Liver (tissue), 9 donors: ENCODE measurements around the gene ADGRF1. TPM values are rescaled to one million over a fixed set of nuclear protein-coding genes. Genes with fewer than 3 reads are reported as not detected.

Experiments used
- DNase-seq: peaks from one replicate; pipeline ENCODE4 v3.0.0-alpha.2; 2017; ENCODE audit warnings: low spot score
- H3K27ac ChIP-seq, 2 donors: one replicate each; pipeline ENCODE4 v1.7.0; 2013; ENCODE audit warnings: inconsistent platforms in 2 of 2, low read length in 2 of 2, control low read depth in 1 of 2, low read depth in 1 of 2, mild to moderate bottlenecking in 1 of 2
- H3K27me3 ChIP-seq, 4 donors: one replicate each; pipeline versions ENCODE4 v1.6.1 to v1.7.0; 2013; ENCODE audit warnings: low read length in 3 of 4, inconsistent platforms in 1 of 4, mild to moderate bottlenecking in 1 of 4, moderate library complexity in 1 of 4; ENCODE audit not compliant: control insufficient read depth in 4 of 4, insufficient read depth in 4 of 4
- H3K36me3 ChIP-seq, 4 donors: one replicate each; pipeline versions ENCODE4 v1.6.1 to v1.7.0; 2013; ENCODE audit warnings: low read length in 3 of 4, mild to moderate bottlenecking in 3 of 4, low read depth in 1 of 4, moderate library complexity in 1 of 4; ENCODE audit not compliant: control insufficient read depth in 4 of 4, insufficient read depth in 3 of 4
- H3K4me1 ChIP-seq, 4 donors: one replicate each; pipeline versions ENCODE4 v1.6.1 to v1.7.0; 2013; ENCODE audit warnings: low read length in 3 of 4, mild to moderate bottlenecking in 3 of 4, moderate library complexity in 1 of 4; ENCODE audit not compliant: control insufficient read depth in 4 of 4, insufficient read depth in 4 of 4
- H3K4me3 ChIP-seq, 3 donors: one replicate each; pipeline versions ENCODE4 v1.6.1 to v1.7.0; 2013; ENCODE audit warnings: low read length in 3 of 3, control low read depth in 1 of 3, low read depth in 1 of 3, mild to moderate bottlenecking in 1 of 3
- H3K9ac ChIP-seq, 2 donors: one replicate each; pipeline ENCODE4 v1.7.0; 2013; ENCODE audit warnings: low read length in 2 of 2, mild to moderate bottlenecking in 2 of 2, moderate library complexity in 2 of 2, control low read depth in 1 of 2, low read depth in 1 of 2
- H3K9me3 ChIP-seq, 4 donors: one replicate each; pipeline versions ENCODE4 v1.6.1 to v1.7.0; 2013; ENCODE audit warnings: low read length in 3 of 4; ENCODE audit not compliant: control insufficient read depth in 4 of 4
- CTCF ChIP-seq: fragments of 150-350 bp; IDR thresholded peaks from 2 replicates; pipeline ENCODE4 v1.5.1; 2017; ENCODE audit warnings: improper control_type of control experiment, low read depth, low read length; ENCODE audit not compliant: missing input control
- EGR1 ChIP-seq, 2 donors: IDR thresholded peaks; 2 replicates each; pipeline ENCODE4 v1.6.1; 2016 to 2018; ENCODE audit warnings: antibody characterized with exemption in 2 of 2, low read depth in 2 of 2
- GABPA ChIP-seq, 2 donors: IDR thresholded peaks in 1 of 2; conservative IDR thresholded peaks in 1 of 2; 2 replicates each; pipeline ENCODE4 v1.6.1; 2016; ENCODE audit warnings: antibody characterized with exemption in 2 of 2, mild to moderate bottlenecking in 1 of 2, moderate library complexity in 1 of 2
- HNF4G ChIP-seq: IDR thresholded peaks from 2 replicates; pipeline ENCODE4 v1.6.1; 2016; ENCODE audit warnings: antibody characterized with exemption
- MAX ChIP-seq: IDR thresholded peaks from 2 replicates; pipeline ENCODE4 v1.6.1; 2016; ENCODE audit warnings: antibody characterized with exemption
- REST ChIP-seq: IDR thresholded peaks from 2 replicates; pipeline ENCODE4 v1.6.1; 2016; ENCODE audit warnings: antibody characterized with exemption, mild to moderate bottlenecking
- RXRA ChIP-seq, 2 donors: IDR thresholded peaks; 2 replicates each; pipeline ENCODE4 v1.6.1; 2017 to 2018; ENCODE audit warnings: antibody characterized with exemption in 2 of 2, mild to moderate bottlenecking in 1 of 2
- SP1 ChIP-seq: IDR thresholded peaks from 2 replicates; pipeline ENCODE4 v1.6.1; 2018; ENCODE audit warnings: antibody characterized with exemption, mild to moderate bottlenecking
- TAF1 ChIP-seq: conservative IDR thresholded peaks from 2 replicates; pipeline ENCODE4 v1.6.1; 2016; ENCODE audit warnings: antibody characterized with exemption, mild to moderate bottlenecking
- WGBS: extraction: QIAGEN DNeasy Blood & Tissue Kit; methylation state at CpG from one replicate; pipeline ENCODE4 v1.1.7; 2013; 5-methylcytosine and 5-hydroxymethylcytosine counted together
- polyA plus RNA-seq, 2 donors: library from polyadenylated mRNA; stranded (reverse) in 1 of 2; unstranded in 1 of 2; fragments of 200-250 nt in 1 of 2; fragments of >200 nt in 1 of 2; fragmentation: Nextera tagmentation in 1 of 2; extraction: Ambion mirVana in 1 of 2; gene quantifications; one replicate each; pipeline versions ENCODE4 v1.2.1 to v1.2.3, GENCODE V29; 2013 to 2015
- total RNA-seq, 2 donors: library from RNA; depleted of rRNA; stranded (reverse); fragments of >200 nt; gene quantifications; one replicate each; pipeline ENCODE4 v1.2.3, GENCODE V29; 2014
- TF ChIP-seq, protein P1 (sequence below): IDR thresholded peaks from 2 replicates; pipeline ENCODE4 v1.6.1; 2016; ENCODE audit warnings: antibody characterized with exemption
- TF ChIP-seq, protein P2 (sequence below): IDR thresholded peaks from 2 replicates; pipeline ENCODE4 v1.6.1; 2016; ENCODE audit warnings: antibody characterized with exemption
- donor health status: healthy.
- donor health status: healthy.
- donor health status: healthy.
- donor health status: healthy.
- donor health status: healthy.

Gene ADGRF1
- total and polyA plus RNA-seq, 4 donors = 0.01 TPM; not detected in 3

DNA sequence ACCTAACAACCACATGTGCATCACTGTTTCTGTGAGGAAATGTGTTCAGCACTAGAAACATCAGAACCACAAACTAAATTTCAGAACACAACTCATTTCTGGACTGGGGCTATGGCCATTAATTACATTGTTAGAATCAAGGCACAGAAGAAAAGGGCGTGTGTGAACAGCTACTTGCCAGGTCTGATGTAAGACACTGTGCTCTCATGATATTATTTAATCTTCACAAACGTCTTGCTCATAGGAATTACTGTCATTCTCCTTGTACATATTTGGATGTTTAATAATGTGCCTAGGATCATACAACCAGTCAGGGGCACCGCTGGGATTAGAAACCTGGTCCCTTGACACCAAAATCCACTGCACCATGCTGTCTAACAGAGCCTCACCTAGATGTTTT lies 14.8 kb downstream of the ADGRF1 start:
- DNase-seq = no peak
- no peaks in the 10 kb centered on the region for H3K27me3 ChIP-seq
- no peak overlapping the region for H3K9ac ChIP-seq

More for the DNA sequence above, 14.8 kb downstream of the ADGRF1 start:
- Histone ChIP-seq H3K4me3 (no peak overlapping the region), H3K36me3 (no peaks in the 10 kb centered on the region), H3K27ac (no peak overlapping the region), H3K4me1 (no peaks in the 10 kb centered on the region), H3K9me3 (no peaks in the 10 kb centered on the region)
- WGBS = 81% methylated on average over 3 of the region's 3 CpGs
- TF ChIP-seq, protein P1, sequence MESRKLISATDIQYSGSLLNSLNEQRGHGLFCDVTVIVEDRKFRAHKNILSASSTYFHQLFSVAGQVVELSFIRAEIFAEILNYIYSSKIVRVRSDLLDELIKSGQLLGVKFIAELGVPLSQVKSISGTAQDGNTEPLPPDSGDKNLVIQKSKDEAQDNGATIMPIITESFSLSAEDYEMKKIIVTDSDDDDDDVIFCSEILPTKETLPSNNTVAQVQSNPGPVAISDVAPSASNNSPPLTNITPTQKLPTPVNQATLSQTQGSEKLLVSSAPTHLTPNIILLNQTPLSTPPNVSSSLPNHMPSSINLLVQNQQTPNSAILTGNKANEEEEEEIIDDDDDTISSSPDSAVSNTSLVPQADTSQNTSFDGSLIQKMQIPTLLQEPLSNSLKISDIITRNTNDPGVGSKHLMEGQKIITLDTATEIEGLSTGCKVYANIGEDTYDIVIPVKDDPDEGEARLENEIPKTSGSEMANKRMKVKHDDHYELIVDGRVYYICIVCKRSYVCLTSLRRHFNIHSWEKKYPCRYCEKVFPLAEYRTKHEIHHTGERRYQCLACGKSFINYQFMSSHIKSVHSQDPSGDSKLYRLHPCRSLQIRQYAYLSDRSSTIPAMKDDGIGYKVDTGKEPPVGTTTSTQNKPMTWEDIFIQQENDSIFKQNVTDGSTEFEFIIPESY = no peak
- no peak for TF ChIP-seq HNF4G
- TF ChIP-seq SP1 = no peak
- TF ChIP-seq CTCF = no peak
- TF ChIP-seq, protein P2, sequence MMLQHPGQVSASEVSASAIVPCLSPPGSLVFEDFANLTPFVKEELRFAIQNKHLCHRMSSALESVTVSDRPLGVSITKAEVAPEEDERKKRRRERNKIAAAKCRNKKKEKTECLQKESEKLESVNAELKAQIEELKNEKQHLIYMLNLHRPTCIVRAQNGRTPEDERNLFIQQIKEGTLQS = no peak
- no peak for TF ChIP-seq REST
- TF ChIP-seq MAX = no peak
- no peak for TF ChIP-seq EGR1 (IDR thresholded peaks at IDR 0.05; ENCODE audit: low read depth in 2 of 2)
- no peak for TF ChIP-seq GABPA (IDR thresholded peaks at IDR 0.05 in 1 of 2, conservative IDR thresholded peaks at IDR 0.05 in 1 of 2)
- no peak for TF ChIP-seq TAF1
- no peak for TF ChIP-seq RXRA (IDR thresholded peaks at IDR 0.05)
